ENCODE data around the gene DCX.

The DCX gene

GRCh38 chrX:111410590-111411078, 1.4 kb downstream of the DCX start:
- TF ChIP-seq PAX5 (IDR thresholded peaks at IDR 0.05; ENCODE audit: insufficient read depth, low read length, severe bottlenecking) (no peak), POLR2A (IDR thresholded peaks at IDR 0.05; ENCODE audit: low read depth, low read length) (no peak), POLR2AphosphoS5 (IDR thresholded peaks at IDR 0.05; ENCODE audit: low read depth, low read length) (no peak), POU2F2 (IDR thresholded peaks at IDR 0.05; ENCODE audit: low read depth, low read length) (no peak), TAF1 (IDR thresholded peaks at IDR 0.05; ENCODE audit: low read depth, low read length) (no peak), SPI1 (IDR thresholded peaks at IDR 0.05; ENCODE audit: low read depth, low read length) (no peak)
- DNase-seq (ENCODE audit: insufficient read length, low spot score) = no peak
- no peak for FAIRE-seq

- DNase-seq (ENCODE audit: insufficient read length, low spot score) (no peak), FAIRE-seq (no peak)
- TF ChIP-seq PAX5 (IDR thresholded peaks at IDR 0.05; ENCODE audit: insufficient read depth, low read length, severe bottlenecking) = no peak
Measured at GRCh38 chrX:111409326-111409725, 2.7 kb downstream of the DCX start.

- TF ChIP-seq TAF1 (IDR thresholded peaks at IDR 0.05; ENCODE audit: low read depth, low read length) (no peak), POU2F2 (IDR thresholded peaks at IDR 0.05; ENCODE audit: low read depth, low read length) (no peak), PAX5 (IDR thresholded peaks at IDR 0.05; ENCODE audit: insufficient read depth, low read length, severe bottlenecking) (no peak), SPI1 (IDR thresholded peaks at IDR 0.05; ENCODE audit: low read depth, low read length) (no peak), POLR2AphosphoS5 (IDR thresholded peaks at IDR 0.05; ENCODE audit: low read depth, low read length) (no peak), POLR2A (IDR thresholded peaks at IDR 0.05; ENCODE audit: low read depth, low read length) (no peak)
- DNase-seq (ENCODE audit: insufficient read length, low spot score) (no peak), FAIRE-seq (no peak)
Measured at GRCh38 chrX:111407948-111408347, 4.0 kb downstream of the DCX start.

GRCh38 chrX:111402344-111402743, 9.6 kb downstream of the DCX start:
- TF ChIP-seq POLR2A (IDR thresholded peaks at IDR 0.05; ENCODE audit: low read depth, low read length) = no peak
- TF ChIP-seq SPI1 (IDR thresholded peaks at IDR 0.05; ENCODE audit: low read depth, low read length) = no peak
- no peak for TF ChIP-seq POLR2AphosphoS5 (IDR thresholded peaks at IDR 0.05; ENCODE audit: low read depth, low read length)
- TF ChIP-seq TAF1 (IDR thresholded peaks at IDR 0.05; ENCODE audit: low read depth, low read length) = no peak
- no peak for TF ChIP-seq POU2F2 (IDR thresholded peaks at IDR 0.05; ENCODE audit: low read depth, low read length)
- no peak for TF ChIP-seq PAX5 (IDR thresholded peaks at IDR 0.05; ENCODE audit: insufficient read depth, low read length, severe bottlenecking)
- no peak for DNase-seq (ENCODE audit: insufficient read length, low spot score)
- no peak for FAIRE-seq

GRCh38 chrX:111395149-111395548, 16.8 kb downstream of the DCX start:
- FAIRE-seq (no peak), DNase-seq (ENCODE audit: insufficient read length, low spot score) (no peak)
- TF ChIP-seq POLR2A (IDR thresholded peaks at IDR 0.05; ENCODE audit: low read depth, low read length) (no peak), PAX5 (IDR thresholded peaks at IDR 0.05; ENCODE audit: insufficient read depth, low read length, severe bottlenecking) (no peak), POLR2AphosphoS5 (IDR thresholded peaks at IDR 0.05; ENCODE audit: low read depth, low read length) (no peak), SPI1 (IDR thresholded peaks at IDR 0.05; ENCODE audit: low read depth, low read length) (no peak), POU2F2 (IDR thresholded peaks at IDR 0.05; ENCODE audit: low read depth, low read length) (no peak), TAF1 (IDR thresholded peaks at IDR 0.05; ENCODE audit: low read depth, low read length) (no peak)

- FAIRE-seq (no peak), DNase-seq (ENCODE audit: insufficient read length, low spot score) (no peak)
- TF ChIP-seq POLR2A (IDR thresholded peaks at IDR 0.05; ENCODE audit: low read depth, low read length) = no peak
- no peak for TF ChIP-seq TAF1 (IDR thresholded peaks at IDR 0.05; ENCODE audit: low read depth, low read length)
- TF ChIP-seq POU2F2 (IDR thresholded peaks at IDR 0.05; ENCODE audit: low read depth, low read length) = no peak
- TF ChIP-seq PAX5 (IDR thresholded peaks at IDR 0.05; ENCODE audit: insufficient read depth, low read length, severe bottlenecking) = no peak
- TF ChIP-seq POLR2AphosphoS5 (IDR thresholded peaks at IDR 0.05; ENCODE audit: low read depth, low read length) = no peak
- TF ChIP-seq SPI1 (IDR thresholded peaks at IDR 0.05; ENCODE audit: low read depth, low read length) = no peak
Measured at GRCh38 chrX:111394569-111394968, 17.4 kb downstream of the DCX start.

- DNase-seq (ENCODE audit: insufficient read length, low spot score) (no peak), FAIRE-seq (no peak)
- TF ChIP-seq POU2F2 (IDR thresholded peaks at IDR 0.05; ENCODE audit: low read depth, low read length) (no peak), POLR2A (IDR thresholded peaks at IDR 0.05; ENCODE audit: low read depth, low read length) (no peak), TAF1 (IDR thresholded peaks at IDR 0.05; ENCODE audit: low read depth, low read length) (no peak)
Measured at GRCh38 chrX:111387470-111388070, 24.4 kb downstream of the DCX start.

GRCh38 chrX:111386615-111387233, 25.3 kb downstream of the DCX start:
- FAIRE-seq = no peak
- no peak for DNase-seq (ENCODE audit: insufficient read length, low spot score)
- TF ChIP-seq POLR2A (IDR thresholded peaks at IDR 0.05; ENCODE audit: low read depth, low read length) (no peak), SPI1 (IDR thresholded peaks at IDR 0.05; ENCODE audit: low read depth, low read length) (no peak), POU2F2 (IDR thresholded peaks at IDR 0.05; ENCODE audit: low read depth, low read length) (no peak), PAX5 (IDR thresholded peaks at IDR 0.05; ENCODE audit: insufficient read depth, low read length, severe bottlenecking) (no peak), POLR2AphosphoS5 (IDR thresholded peaks at IDR 0.05; ENCODE audit: low read depth, low read length) (no peak), TAF1 (IDR thresholded peaks at IDR 0.05; ENCODE audit: low read depth, low read length) (no peak)

- FAIRE-seq (no peak), DNase-seq (ENCODE audit: insufficient read length, low spot score) (no peak)
- TF ChIP-seq PAX5 (IDR thresholded peaks at IDR 0.05; ENCODE audit: insufficient read depth, low read length, severe bottlenecking) (no peak), TAF1 (IDR thresholded peaks at IDR 0.05; ENCODE audit: low read depth, low read length) (no peak), POU2F2 (IDR thresholded peaks at IDR 0.05; ENCODE audit: low read depth, low read length) (no peak), POLR2AphosphoS5 (IDR thresholded peaks at IDR 0.05; ENCODE audit: low read depth, low read length) (no peak), POLR2A (IDR thresholded peaks at IDR 0.05; ENCODE audit: low read depth, low read length) (no peak), SPI1 (IDR thresholded peaks at IDR 0.05; ENCODE audit: low read depth, low read length) (no peak)
Measured at GRCh38 chrX:111386077-111386476, 25.9 kb downstream of the DCX start.

GRCh38 chrX:111382277-111382676, 29.7 kb downstream of the DCX start:
- FAIRE-seq (no peak), DNase-seq (ENCODE audit: insufficient read length, low spot score) (no peak)
- no peak for TF ChIP-seq POLR2AphosphoS5 (IDR thresholded peaks at IDR 0.05; ENCODE audit: low read depth, low read length)
- no peak for TF ChIP-seq SPI1 (IDR thresholded peaks at IDR 0.05; ENCODE audit: low read depth, low read length)
- no peak for TF ChIP-seq POU2F2 (IDR thresholded peaks at IDR 0.05; ENCODE audit: low read depth, low read length)
- TF ChIP-seq PAX5 (IDR thresholded peaks at IDR 0.05; ENCODE audit: insufficient read depth, low read length, severe bottlenecking) = no peak
- no peak for TF ChIP-seq POLR2A (IDR thresholded peaks at IDR 0.05; ENCODE audit: low read depth, low read length)
- TF ChIP-seq TAF1 (IDR thresholded peaks at IDR 0.05; ENCODE audit: low read depth, low read length) = no peak
